ENCODE data around the gene RALGAPA2.

DNA sequence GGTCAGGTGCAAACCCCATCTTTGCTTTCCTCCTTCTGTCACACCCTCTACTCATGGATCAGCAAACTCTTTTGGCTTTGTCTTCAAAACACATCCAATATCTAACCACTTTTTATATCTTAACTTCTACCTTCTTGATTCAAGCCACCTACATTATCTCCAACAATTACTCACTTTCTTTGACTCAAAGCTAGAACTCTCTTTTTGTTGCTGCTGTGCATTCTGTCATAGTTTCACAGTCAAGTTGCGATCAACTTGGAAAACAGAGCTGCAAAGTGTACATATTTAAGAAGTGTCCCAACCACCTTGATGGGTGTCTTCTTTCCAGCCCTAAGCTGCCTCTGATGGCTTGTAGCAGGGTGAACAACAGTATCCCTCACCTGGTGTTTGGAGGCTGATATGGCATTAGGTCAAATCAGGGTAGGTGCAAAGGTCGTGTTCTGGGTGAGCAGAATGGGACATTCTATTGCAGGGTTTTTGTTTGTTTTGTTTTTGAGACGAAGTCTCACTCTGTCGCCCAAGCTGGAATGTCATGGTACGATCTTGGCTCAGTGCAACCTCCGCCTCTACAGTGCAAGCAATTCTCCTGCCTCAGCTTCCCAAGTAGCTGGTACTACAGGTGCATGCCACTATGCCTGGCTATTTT lies 43.4 kb upstream of the RALGAPA2 start:
- TF ChIP-seq CTCF (IDR thresholded peaks at IDR 0.05) (no peak), ZFX (IDR thresholded peaks at IDR 0.05; ENCODE audit: borderline replicate concordance) (no peak)
